ENCODE measurements around the gene NFASC. TPM values are rescaled to one million over a fixed set of nuclear protein-coding genes. Genes with fewer than 3 reads are reported as not detected.

Gene NFASC
- total RNA-seq, 1 donor from 2014 or later: 29.6 TPM

DNA sequence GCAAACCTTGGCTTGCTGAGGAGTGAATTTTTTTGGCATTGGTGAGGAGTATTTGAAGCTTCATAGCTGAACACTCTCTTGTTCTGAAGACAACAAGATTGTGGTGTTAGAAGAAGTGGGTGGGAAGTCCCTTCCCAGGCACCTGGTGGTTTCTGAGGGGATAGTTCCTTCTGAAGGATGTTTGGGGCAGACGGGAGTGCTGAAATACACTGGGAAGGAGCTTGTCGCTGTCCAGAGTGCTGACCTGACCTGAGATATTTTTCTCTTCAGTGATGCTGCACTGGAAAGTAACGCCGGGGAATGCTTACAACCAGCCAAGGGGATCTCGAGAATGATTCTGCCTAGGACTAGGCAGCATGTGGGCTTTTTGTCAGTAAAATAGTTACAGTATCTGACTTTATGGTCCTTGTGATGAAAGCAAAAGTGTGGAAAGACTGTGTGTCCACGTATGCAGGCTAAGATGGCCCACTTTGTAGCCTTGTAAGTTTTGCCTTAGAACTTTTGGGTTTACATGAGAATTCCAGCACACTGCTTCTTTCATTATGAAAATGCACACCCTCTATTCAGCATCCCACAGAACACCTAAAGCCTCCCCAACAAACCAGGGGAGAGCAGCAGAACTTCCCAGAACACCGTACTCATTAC, 33.1 kb upstream of the NFASC start:
- TF ChIP-seq EZH2 (IDR thresholded peaks at IDR 0.05; ENCODE audit: insufficient read depth, low read length): no peak
- TF ChIP-seq, protein P1, sequence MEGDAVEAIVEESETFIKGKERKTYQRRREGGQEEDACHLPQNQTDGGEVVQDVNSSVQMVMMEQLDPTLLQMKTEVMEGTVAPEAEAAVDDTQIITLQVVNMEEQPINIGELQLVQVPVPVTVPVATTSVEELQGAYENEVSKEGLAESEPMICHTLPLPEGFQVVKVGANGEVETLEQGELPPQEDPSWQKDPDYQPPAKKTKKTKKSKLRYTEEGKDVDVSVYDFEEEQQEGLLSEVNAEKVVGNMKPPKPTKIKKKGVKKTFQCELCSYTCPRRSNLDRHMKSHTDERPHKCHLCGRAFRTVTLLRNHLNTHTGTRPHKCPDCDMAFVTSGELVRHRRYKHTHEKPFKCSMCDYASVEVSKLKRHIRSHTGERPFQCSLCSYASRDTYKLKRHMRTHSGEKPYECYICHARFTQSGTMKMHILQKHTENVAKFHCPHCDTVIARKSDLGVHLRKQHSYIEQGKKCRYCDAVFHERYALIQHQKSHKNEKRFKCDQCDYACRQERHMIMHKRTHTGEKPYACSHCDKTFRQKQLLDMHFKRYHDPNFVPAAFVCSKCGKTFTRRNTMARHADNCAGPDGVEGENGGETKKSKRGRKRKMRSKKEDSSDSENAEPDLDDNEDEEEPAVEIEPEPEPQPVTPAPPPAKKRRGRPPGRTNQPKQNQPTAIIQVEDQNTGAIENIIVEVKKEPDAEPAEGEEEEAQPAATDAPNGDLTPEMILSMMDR (IDR thresholded peaks at IDR 0.05; ENCODE audit: insufficient read depth, low read depth, low read length): no peak
- Histone ChIP-seq H3K4me2 (ENCODE audit: low read length) (peak overlapping the region; percentile 5), H3K4me1 (ENCODE audit: insufficient read depth, low read length) (peaks cover 11% of the 10 kb centered on the region), H3K27me3 (ENCODE audit: insufficient read depth, low read length) (peaks cover 3% of the 10 kb centered on the region), H3K9ac (ENCODE audit: low read length) (no peak overlapping the region), H3K36me3 (ENCODE audit: insufficient read depth, low read length) (no peaks in the 10 kb centered on the region), H3K79me2 (ENCODE audit: insufficient read depth, low read length) (peaks cover 29% of the 10 kb centered on the region), H3K27ac (ENCODE audit: low read depth, low read length) (no peak overlapping the region), H4K20me1 (ENCODE audit: insufficient read depth, low read length) (peaks cover 78% of the 10 kb centered on the region), H3K4me3 (ENCODE audit: insufficient read depth, low read depth, low read length) (no peak overlapping the region), H3K9me3 (ENCODE audit: insufficient read depth, low read depth, low read length) (no peaks in the 10 kb centered on the region), H2AFZ (ENCODE audit: low read depth, low read length) (no peak overlapping the region)
- no peak for FAIRE-seq
- DNase-seq (ENCODE audit: low read depth): peak; percentile 51
- peaks cover 2% of the 10 kb centered on the region for H3K36me3 Mint-ChIP-seq (ENCODE audit: low read depth, unreplicated experiment)
- peaks cover 12% of the 10 kb centered on the region for H3K27me3 Mint-ChIP-seq (ENCODE audit: low read depth, unreplicated experiment)
- no peak overlapping the region for H3K27ac Mint-ChIP-seq (ENCODE audit: unreplicated experiment)
- H3K4me3 Mint-ChIP-seq (ENCODE audit: unreplicated experiment): no peak overlapping the region
- H3K4me1 Mint-ChIP-seq (ENCODE audit: low read depth, unreplicated experiment): peaks cover 8% of the 10 kb centered on the region
- no peaks in the 10 kb centered on the region for H3K9me3 Mint-ChIP-seq (ENCODE audit: unreplicated experiment)

DNA sequence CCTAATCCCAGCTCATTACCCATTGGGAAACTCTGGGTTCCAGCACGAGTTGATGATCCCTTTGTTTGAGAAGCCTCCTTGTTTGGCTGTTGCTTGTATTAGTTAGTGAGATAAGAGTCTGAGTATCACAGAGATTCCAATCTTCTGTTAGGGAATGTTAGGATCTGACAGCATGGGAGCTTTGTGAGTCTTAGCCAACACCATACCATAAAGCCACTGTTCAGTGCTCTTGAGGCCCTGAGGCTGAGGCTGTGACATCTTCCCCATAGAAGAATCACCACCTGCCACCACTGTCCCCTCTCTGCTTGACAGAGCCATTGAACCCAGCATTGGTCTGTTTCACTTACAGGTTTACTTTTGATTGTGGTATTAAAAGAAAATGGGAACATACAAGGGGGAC, 29.3 kb upstream of the NFASC start:
- no peak overlapping the region for H2AFZ ChIP-seq (ENCODE audit: low read depth, low read length)
- peaks cover 57% of the 10 kb centered on the region for H4K20me1 ChIP-seq (ENCODE audit: insufficient read depth, low read length)
- H3K79me2 ChIP-seq (ENCODE audit: insufficient read depth, low read length): peaks cover 29% of the 10 kb centered on the region
- no peak overlapping the region for H3K4me3 ChIP-seq (ENCODE audit: insufficient read depth, low read depth, low read length)
- H3K4me1 Mint-ChIP-seq (ENCODE audit: low read depth, unreplicated experiment): peaks cover 14% of the 10 kb centered on the region
- H3K4me2 ChIP-seq (ENCODE audit: low read length): no peak overlapping the region
- H3K36me3 ChIP-seq (ENCODE audit: insufficient read depth, low read length): no peaks in the 10 kb centered on the region
- no peak for TF ChIP-seq EZH2 (IDR thresholded peaks at IDR 0.05; ENCODE audit: insufficient read depth, low read length)
- TF ChIP-seq, protein P1 (IDR thresholded peaks at IDR 0.05; ENCODE audit: insufficient read depth, low read depth, low read length): no peak
- no peaks in the 10 kb centered on the region for H3K27me3 ChIP-seq (ENCODE audit: insufficient read depth, low read length)
- peaks cover 18% of the 10 kb centered on the region for H3K4me1 ChIP-seq (ENCODE audit: insufficient read depth, low read length)
- DNase-seq (ENCODE audit: low read depth) (no peak), FAIRE-seq (no peak)
- H3K9me3 Mint-ChIP-seq (ENCODE audit: unreplicated experiment): no peaks in the 10 kb centered on the region
- H3K4me3 Mint-ChIP-seq (ENCODE audit: unreplicated experiment): no peak overlapping the region
- no peak overlapping the region for H3K9ac ChIP-seq (ENCODE audit: low read length)
- H3K9me3 ChIP-seq (ENCODE audit: insufficient read depth, low read depth, low read length): no peaks in the 10 kb centered on the region
- H3K27ac Mint-ChIP-seq (ENCODE audit: unreplicated experiment): no peak overlapping the region
- no peaks in the 10 kb centered on the region for H3K36me3 Mint-ChIP-seq (ENCODE audit: low read depth, unreplicated experiment)
- H3K27ac ChIP-seq (ENCODE audit: low read depth, low read length): no peak overlapping the region
- peaks cover 3% of the 10 kb centered on the region for H3K27me3 Mint-ChIP-seq (ENCODE audit: low read depth, unreplicated experiment)

DNA sequence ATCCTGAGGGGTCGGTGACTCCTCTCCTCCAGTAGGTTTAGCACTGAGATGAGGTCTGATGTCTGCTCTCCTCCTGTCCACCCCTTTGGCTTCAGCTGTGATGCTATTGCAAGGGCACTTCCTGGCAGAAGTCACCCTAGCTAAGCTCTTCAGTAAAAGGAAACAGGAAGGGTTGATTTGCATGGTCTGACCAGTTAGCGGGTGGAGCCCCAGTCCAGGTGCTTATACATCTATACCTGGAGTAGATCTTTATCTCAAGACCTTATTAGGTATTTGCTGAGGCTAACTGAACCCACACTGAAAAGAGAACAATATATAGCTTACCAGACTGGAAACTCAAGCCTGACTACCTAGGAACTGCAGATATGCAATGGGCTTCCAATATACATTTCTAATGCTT, 28.9 kb upstream of the NFASC start:
- TF ChIP-seq, protein P1 (IDR thresholded peaks at IDR 0.05; ENCODE audit: insufficient read depth, low read depth, low read length): no peak
- no peak for TF ChIP-seq EZH2 (IDR thresholded peaks at IDR 0.05; ENCODE audit: insufficient read depth, low read length)
- Histone ChIP-seq H3K36me3 (ENCODE audit: insufficient read depth, low read length) (no peaks in the 10 kb centered on the region), H3K9ac (ENCODE audit: low read length) (no peak overlapping the region), H3K4me2 (ENCODE audit: low read length) (no peak overlapping the region), H3K9me3 (ENCODE audit: insufficient read depth, low read depth, low read length) (no peaks in the 10 kb centered on the region), H4K20me1 (ENCODE audit: insufficient read depth, low read length) (peaks cover 59% of the 10 kb centered on the region), H2AFZ (ENCODE audit: low read depth, low read length) (no peak overlapping the region), H3K4me1 (ENCODE audit: insufficient read depth, low read length) (peaks cover 14% of the 10 kb centered on the region), H3K79me2 (ENCODE audit: insufficient read depth, low read length) (peaks cover 33% of the 10 kb centered on the region), H3K27ac (ENCODE audit: low read depth, low read length) (no peak overlapping the region), H3K4me3 (ENCODE audit: insufficient read depth, low read depth, low read length) (no peak overlapping the region), H3K27me3 (ENCODE audit: insufficient read depth, low read length) (no peaks in the 10 kb centered on the region)
- Mint-ChIP-seq H3K4me1 (ENCODE audit: low read depth, unreplicated experiment) (peaks cover 11% of the 10 kb centered on the region), H3K27ac (ENCODE audit: unreplicated experiment) (no peak overlapping the region), H3K4me3 (ENCODE audit: unreplicated experiment) (no peak overlapping the region), H3K36me3 (ENCODE audit: low read depth, unreplicated experiment) (no peaks in the 10 kb centered on the region), H3K27me3 (ENCODE audit: low read depth, unreplicated experiment) (peaks cover 3% of the 10 kb centered on the region), H3K9me3 (ENCODE audit: unreplicated experiment) (no peaks in the 10 kb centered on the region)
- FAIRE-seq: no peak
- no peak for DNase-seq (ENCODE audit: low read depth)

Data from astrocyte (in vitro differentiated cells and primary cell).